Esophagus squamous epithelium (tissue), 5 donors: ENCODE results near the gene DOCK3. TPM values are rescaled to one million over a fixed set of nuclear protein-coding genes. Genes with fewer than 3 reads are reported as not detected.
A peak's percentile ranks its signal among the peaks of the same experiment; 100 is the strongest.

ENCODE experiments used
- DNase-seq: peaks from one replicate; lab custom pipeline; 2025; lab: John Stamatoyannopoulos, UW
- H3K27ac ChIP-seq, 4 donors: fragments of 200-600 bp; sonication (generic); one replicate each; pipeline ENCODE4 v1.5.1; 2016 to 2019; ENCODE audit warnings: mild to moderate bottlenecking in 1 of 4
- H3K27me3 ChIP-seq, 4 donors: fragments of 200-600 bp; sonication (generic); 1 replicate in 3 of 4; 2 replicates in 1 of 4; pipeline versions ENCODE4 v1.5.1 to v1.6.0; 2017 to 2021; ENCODE audit warnings: antibody characterized with exemption in 1 of 4
- H3K36me3 ChIP-seq, 3 donors: fragments of 200-600 bp; sonication (generic); one replicate each; pipeline ENCODE4 v1.5.1; 2016 to 2019
- H3K4me1 ChIP-seq, 3 donors: fragments of 200-600 bp; sonication (generic); one replicate each; pipeline ENCODE4 v1.5.1; 2017 to 2019
- H3K4me3 ChIP-seq, 4 donors: fragments of 200-600 bp; sonication (generic); 1 replicate in 3 of 4; 2 replicates in 1 of 4; pipeline ENCODE4 v1.5.1; 2016 to 2019; ENCODE audit warnings: mild to moderate bottlenecking in 2 of 4, moderate library complexity in 1 of 4
- H3K9me3 ChIP-seq, 3 donors: fragments of 200-600 bp; sonication (generic); one replicate each; pipeline ENCODE4 v1.5.1; 2016 to 2019
- CTCF ChIP-seq, 6 experiments: fragments of 450-650 bp in 4 of 6; fragments of 200-600 bp in 2 of 6; sonication (generic) in 2 of 6; IDR thresholded peaks; one replicate each; pipeline ENCODE4 v1.5.1; 2016 to 2019; ENCODE audit warnings: antibody characterized with exemption in 6 of 6, mild to moderate bottlenecking in 4 of 6, moderate library complexity in 4 of 6
- POLR2A ChIP-seq, 4 donors: fragments of 450-650 bp; IDR thresholded peaks; one replicate each; pipeline ENCODE4 v1.6.1; 2017; ENCODE audit warnings: antibody characterized with exemption in 4 of 4, mild to moderate bottlenecking in 4 of 4, moderate library complexity in 3 of 4
- WGBS, 2 donors: methylation state at CpG; one replicate each; pipeline ENCODE4 v1.1.5; 2018; 5-methylcytosine and 5-hydroxymethylcytosine counted together
- intact Hi-C: fragments of 100-400 bp; cut with DNase I; formaldehyde crosslinking; loops from one replicate; pipeline ENCODE4 v1.15.0; 2022
- total RNA-seq, 4 donors: library from RNA; depleted of rRNA; stranded (reverse); fragments of >200 nt; gene quantifications; one replicate each; pipeline ENCODE4 v1.1.0, GENCODE V29; 2016
- donor health status: DM: yes; HTN: yes; CAD: no.

DOCK3 gene
- total RNA-seq, 4 donors from 2014 or later, result 0.92 to 1.7 (median 1.4) TPM

- no peak overlapping the region for H3K4me3 ChIP-seq
- no peaks in the 10 kb centered on the region for H3K36me3 ChIP-seq
- no peaks in the 10 kb centered on the region for H3K4me1 ChIP-seq
- intact Hi-C loops, result loop anchor here (10.0 kb wide), 1 partner anchor 275 kb away; no protein-coding TSS in a partner anchor
- no peaks in the 10 kb centered on the region for H3K9me3 ChIP-seq
- no peak overlapping the region for H3K27ac ChIP-seq
- WGBS, 2 donors, result 54% methylated on average over 3 of the region's 3 CpGs
- TF ChIP-seq POLR2A (IDR thresholded peaks at IDR 0.05) (no peak), CTCF (IDR thresholded peaks at IDR 0.05) (peak; percentile 30 to 74 (median 66))
- peaks cover 0 to 5% (median 0%) of the 10 kb centered on the region in 4 donors for H3K27me3 ChIP-seq
- DNase-seq, result no peak
These were observed 425.2 kb downstream of the DOCK3 start for GRCh38 chr3:51099794-51100535.

- 42 to 70% methylated on average over 1 of the region's 1 CpG for WGBS, 2 donors
These were observed 425.8 kb downstream of the DOCK3 start for GRCh38 chr3:51100536-51100851.

DNA sequence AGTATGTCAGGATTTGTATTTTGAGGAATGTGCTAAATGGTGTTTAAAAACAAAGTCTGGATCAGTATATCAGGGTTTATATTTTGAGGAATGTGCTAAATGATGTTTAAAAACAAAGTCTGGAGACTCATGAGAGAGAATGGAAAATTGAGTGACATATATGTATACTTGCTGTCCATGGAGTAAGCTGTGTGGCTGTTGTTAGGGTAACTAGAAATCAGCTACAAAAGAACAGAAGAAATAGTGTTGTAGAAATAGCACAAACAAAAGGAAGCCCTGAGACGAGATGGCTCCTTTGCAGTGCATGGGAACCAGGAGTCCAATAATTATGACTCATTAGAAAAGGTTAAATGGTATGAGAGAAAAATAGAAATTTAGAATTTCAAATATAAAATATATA is 427.7 kb downstream of the DOCK3 start:
- Histone ChIP-seq H3K4me1 (no peaks in the 10 kb centered on the region), H3K36me3 (no peaks in the 10 kb centered on the region), H3K27me3 (no peaks in the 10 kb centered on the region), H3K27ac (no peak overlapping the region), H3K4me3 (no peak overlapping the region), H3K9me3 (no peaks in the 10 kb centered on the region)
- WGBS, 2 donors, result 21 to 31% methylated on average over 1 of the region's 1 CpG
- TF ChIP-seq CTCF (IDR thresholded peaks at IDR 0.05) (no peak), POLR2A (IDR thresholded peaks at IDR 0.05) (no peak)
- intact Hi-C loops, result no loop called here
- DNase-seq, result no peak

More at GRCh38 chr3:51100536-51100851, 425.8 kb downstream of the DOCK3 start:
- no peak overlapping the region for H3K27ac ChIP-seq
- no peak for DNase-seq
- H3K4me1 ChIP-seq, result no peaks in the 10 kb centered on the region
- no peak for TF ChIP-seq CTCF (IDR thresholded peaks at IDR 0.05)
- TF ChIP-seq POLR2A (IDR thresholded peaks at IDR 0.05), result no peak
- H3K27me3 ChIP-seq, result peaks cover 0 to 5% (median 0%) of the 10 kb centered on the region in 4 donors
- intact Hi-C loops, result no loop called here
- H3K9me3 ChIP-seq, result no peaks in the 10 kb centered on the region
- H3K36me3 ChIP-seq, result no peaks in the 10 kb centered on the region
- H3K4me3 ChIP-seq, result no peak overlapping the region

DNA sequence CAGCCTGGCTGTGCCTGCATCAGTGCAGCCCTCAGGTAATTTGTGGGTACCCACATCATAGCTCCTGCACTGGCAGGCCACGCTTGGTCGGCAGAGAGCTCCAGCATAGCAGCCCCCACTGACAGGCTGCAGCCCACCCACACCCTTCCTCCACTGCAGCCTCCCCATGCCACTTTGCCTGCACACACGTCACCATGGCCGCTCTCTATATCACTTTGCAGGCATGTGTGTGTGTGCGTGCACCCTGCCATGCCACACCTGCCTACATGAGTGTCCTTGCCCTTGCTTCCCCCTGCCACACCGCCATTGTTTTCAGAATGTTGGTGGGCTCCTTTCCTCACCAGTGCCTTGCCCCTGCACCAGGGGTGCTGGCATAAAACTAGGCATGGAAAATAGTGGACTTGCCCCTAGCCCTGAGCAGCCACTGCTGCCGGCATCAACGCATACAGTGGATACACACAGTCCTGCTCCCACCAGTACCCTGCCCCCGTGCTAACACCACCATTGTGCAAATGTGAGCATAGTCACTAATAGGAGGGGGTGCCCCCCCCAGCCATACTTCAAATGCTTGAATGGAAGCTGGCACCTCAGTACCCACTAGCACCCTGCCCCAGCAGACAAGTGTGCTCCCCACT is 431.6 kb downstream of the DOCK3 start:
- Histone ChIP-seq H3K9me3 (peaks cover 0 to 7% (median 0%) of the 10 kb centered on the region in 3 donors), H3K27me3 (no peaks in the 10 kb centered on the region), H3K27ac (no peak overlapping the region), H3K4me1 (no peaks in the 10 kb centered on the region), H3K4me3 (no peak overlapping the region), H3K36me3 (no peaks in the 10 kb centered on the region)
- 88 to 98% methylated on average over 3 to 8 of the region's 9 CpGs for WGBS, 2 donors
- intact Hi-C loops, result no loop called here
- DNase-seq, result no peak
- TF ChIP-seq CTCF (IDR thresholded peaks at IDR 0.05), result no peak
- no peak for TF ChIP-seq POLR2A (IDR thresholded peaks at IDR 0.05)

GRCh38 chr3:51110586-51110985 is 435.9 kb downstream of the DOCK3 start:
- Histone ChIP-seq H3K4me3 (no peak overlapping the region), H3K36me3 (no peaks in the 10 kb centered on the region), H3K9me3 (peaks cover 0 to 7% (median 0%) of the 10 kb centered on the region in 3 donors), H3K27me3 (no peaks in the 10 kb centered on the region), H3K4me1 (no peaks in the 10 kb centered on the region), H3K27ac (no peak overlapping the region)
- TF ChIP-seq POLR2A (IDR thresholded peaks at IDR 0.05), result no peak
- TF ChIP-seq CTCF (IDR thresholded peaks at IDR 0.05), result no peak
- no peak for DNase-seq
- intact Hi-C loops, result no loop called here
- WGBS, 2 donors, result 54 to 55% methylated on average over 3 of the region's 3 CpGs
